NCI-H2196 treated with DMSO at 0.1 percent for 48 hours (cell line): Measurements from ENCODE around the gene BANK1.

Experiments used
- DNase-seq: peaks from one replicate; lab custom pipeline; 2025; ENCODE audit not compliant: unreplicated experiment; lab: John Stamatoyannopoulos, UW

The BANK1 gene

GRCh38 chr4:102007959-102008425, 217.5 kb downstream of the BANK1 start:
- DNase-seq, result no peak

- DNase-seq, result no peak
Measured at GRCh38 chr4:102008711-102009110, 218.2 kb downstream of the BANK1 start.

GRCh38 chr4:102022343-102022742, 231.8 kb downstream of the BANK1 start:
- DNase-seq, result no peak

GRCh38 chr4:102027961-102028360, 237.4 kb downstream of the BANK1 start:
- DNase-seq, result no peak

- DNase-seq, result no peak
Measured at GRCh38 chr4:102031406-102031805, 240.9 kb downstream of the BANK1 start.

- DNase-seq, result no peak
Measured at GRCh38 chr4:102036016-102036415, 245.5 kb downstream of the BANK1 start.

GRCh38 chr4:102036619-102037376, 246.3 kb downstream of the BANK1 start:
- peak; percentile 22 for DNase-seq

- DNase-seq, result no peak
Measured at GRCh38 chr4:102037566-102037965, 247.0 kb downstream of the BANK1 start.

- no peak for DNase-seq
Measured at GRCh38 chr4:102042871-102043802, 252.6 kb downstream of the BANK1 start.

GRCh38 chr4:102047616-102048015, 257.1 kb downstream of the BANK1 start:
- DNase-seq, result no peak

GRCh38 chr4:102055805-102056204, 265.3 kb downstream of the BANK1 start:
- DNase-seq, result no peak

- DNase-seq, result no peak
Measured at GRCh38 chr4:102057122-102057521, 266.6 kb downstream of the BANK1 start.

- DNase-seq, result no peak
Measured at GRCh38 chr4:102061133-102061532, 270.6 kb downstream of the BANK1 start.

GRCh38 chr4:102064747-102065442, 274.4 kb downstream of the BANK1 start:
- DNase-seq, result no peak

- no peak for DNase-seq
Measured at GRCh38 chr4:102076622-102077021, 286.1 kb downstream of the BANK1 start.

- no peak for DNase-seq
Measured at GRCh38 chr4:102080184-102080583, 289.7 kb downstream of the BANK1 start.

GRCh38 chr4:102089850-102090621, 299.5 kb downstream of the BANK1 start:
- DNase-seq, result no peak

- no peak for DNase-seq
Measured at GRCh38 chr4:102091656-102092055, 301.1 kb downstream of the BANK1 start.

GRCh38 chr4:102094481-102094880, 304.0 kb downstream of the BANK1 start:
- no peak for DNase-seq

- DNase-seq, result no peak
Measured at GRCh38 chr4:102103368-102103767, 312.8 kb downstream of the BANK1 start.

GRCh38 chr4:102104278-102104677, 313.7 kb downstream of the BANK1 start:
- no peak for DNase-seq
